Activated B cell treated with CpG ODN at 0.5 μM for 24 hours (primary cell): ENCODE measurements around the gene CPN2. TPM values are rescaled to one million over a fixed set of nuclear protein-coding genes. Genes with fewer than 3 reads are reported as not detected.

Experiments used
- ATAC-seq: fragments of 200-7000 bp; cut with Tn5 transposase; one replicate; pipeline ENCODE4 v1.10.0; 2021; ENCODE audit warnings: low read depth, mild to moderate bottlenecking, moderate library complexity
- CTCF ChIA-PET: fragments of 350-600 bp; sonication (Branson Sonifier 250); formaldehyde crosslinking; loops from one replicate; lab custom pipeline; 2021; ENCODE audit warnings: antibody characterized with exemption; lab: Charles Lee
- POLR2A ChIA-PET: fragments of 350-600 bp; sonication (Branson Sonifier 250); formaldehyde crosslinking; loops from one replicate; lab custom pipeline; 2021; ENCODE audit warnings: antibody characterized with exemption; lab: Charles Lee
- DNase-seq: peaks from one replicate; pipeline ENCODE4 v3.0.0; 2022
- H3K27ac Mint-ChIP-seq: one replicate; pipeline ENCODE4 v1.8.0; 2020; ENCODE audit warnings: mixed read lengths
- H3K27me3 Mint-ChIP-seq: one replicate; pipeline ENCODE4 v1.8.0; 2021; ENCODE audit warnings: mixed read lengths
- H3K36me3 Mint-ChIP-seq: one replicate; pipeline ENCODE4 v1.8.0; 2021; ENCODE audit warnings: low read depth, mixed read lengths
- H3K4me1 Mint-ChIP-seq: one replicate; pipeline ENCODE4 v1.8.0; 2021; ENCODE audit warnings: mixed read lengths
- H3K4me3 Mint-ChIP-seq: one replicate; pipeline ENCODE4 v1.8.0; 2020; ENCODE audit warnings: mild to moderate bottlenecking, mixed read lengths
- H3K9me3 Mint-ChIP-seq: one replicate; pipeline ENCODE4 v1.8.0; 2020; ENCODE audit warnings: mixed read lengths
- intact Hi-C: fragments of 100-400 bp; cut with micrococcal nuclease; formaldehyde crosslinking; loops from one replicate; pipeline ENCODE4 v1.15.1; 2024
- total RNA-seq: library from RNA; stranded (reverse); gene quantifications from 2 replicates; pipeline ENCODE4 v1.2.3, GENCODE V29; 2022
- TF ChIP-seq, protein P1 (sequence below): fragments of 200-600 bp; IDR thresholded peaks from one replicate; pipeline ENCODE4 v1.8.0; 2022; ENCODE audit warnings: antibody characterized with exemption, mild to moderate bottlenecking

Gene CPN2
- total RNA-seq, 1 donor from 2014 or later, result not detected

GRCh38 chr3:194386648-194387047, 35.5 kb upstream of the CPN2 start:
- peaks cover 9% of the 10 kb centered on the region for H3K9me3 Mint-ChIP-seq
- CTCF ChIA-PET, result no interaction called here
- no peak overlapping the region for H3K27ac Mint-ChIP-seq
- TF ChIP-seq, protein P1, sequence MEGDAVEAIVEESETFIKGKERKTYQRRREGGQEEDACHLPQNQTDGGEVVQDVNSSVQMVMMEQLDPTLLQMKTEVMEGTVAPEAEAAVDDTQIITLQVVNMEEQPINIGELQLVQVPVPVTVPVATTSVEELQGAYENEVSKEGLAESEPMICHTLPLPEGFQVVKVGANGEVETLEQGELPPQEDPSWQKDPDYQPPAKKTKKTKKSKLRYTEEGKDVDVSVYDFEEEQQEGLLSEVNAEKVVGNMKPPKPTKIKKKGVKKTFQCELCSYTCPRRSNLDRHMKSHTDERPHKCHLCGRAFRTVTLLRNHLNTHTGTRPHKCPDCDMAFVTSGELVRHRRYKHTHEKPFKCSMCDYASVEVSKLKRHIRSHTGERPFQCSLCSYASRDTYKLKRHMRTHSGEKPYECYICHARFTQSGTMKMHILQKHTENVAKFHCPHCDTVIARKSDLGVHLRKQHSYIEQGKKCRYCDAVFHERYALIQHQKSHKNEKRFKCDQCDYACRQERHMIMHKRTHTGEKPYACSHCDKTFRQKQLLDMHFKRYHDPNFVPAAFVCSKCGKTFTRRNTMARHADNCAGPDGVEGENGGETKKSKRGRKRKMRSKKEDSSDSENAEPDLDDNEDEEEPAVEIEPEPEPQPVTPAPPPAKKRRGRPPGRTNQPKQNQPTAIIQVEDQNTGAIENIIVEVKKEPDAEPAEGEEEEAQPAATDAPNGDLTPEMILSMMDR, result no peak
- DNase-seq, result no peak
- H3K4me3 Mint-ChIP-seq, result no peak overlapping the region
- H3K36me3 Mint-ChIP-seq, result no peaks in the 10 kb centered on the region
- H3K4me1 Mint-ChIP-seq, result no peaks in the 10 kb centered on the region
- intact Hi-C loops, result no loop called here
- peaks cover 16% of the 10 kb centered on the region for H3K27me3 Mint-ChIP-seq
- POLR2A ChIA-PET, result interaction anchor here (0.5 kb wide), 1 partner anchor 261 kb away, joined by 4 read pairs; no protein-coding TSS in a partner anchor
- no peak for ATAC-seq

- Mint-ChIP-seq H3K36me3 (no peaks in the 10 kb centered on the region), H3K27ac (no peak overlapping the region), H3K9me3 (peaks cover 6% of the 10 kb centered on the region), H3K4me3 (no peak overlapping the region), H3K4me1 (no peaks in the 10 kb centered on the region), H3K27me3 (peaks cover 13% of the 10 kb centered on the region)
- POLR2A ChIA-PET, result interaction anchor here (0.5 kb wide), 1 partner anchor 262 kb away, joined by 4 read pairs; no protein-coding TSS in a partner anchor
- no peak for ATAC-seq
- no peak for DNase-seq
- TF ChIP-seq, protein P1, result no peak
- intact Hi-C loops, result no loop called here
- CTCF ChIA-PET, result no interaction called here
Observed at GRCh38 chr3:194386066-194386465, 34.9 kb upstream of the CPN2 start.

GRCh38 chr3:194384569-194385001, 33.5 kb upstream of the CPN2 start:
- peaks cover 20% of the 10 kb centered on the region for H3K27me3 Mint-ChIP-seq
- POLR2A ChIA-PET, result no interaction called here
- DNase-seq (no peak), ATAC-seq (no peak)
- intact Hi-C loops, result no loop called here
- H3K36me3 Mint-ChIP-seq, result no peaks in the 10 kb centered on the region
- CTCF ChIA-PET, result no interaction called here
- TF ChIP-seq, protein P1, result no peak
- H3K27ac Mint-ChIP-seq, result no peak overlapping the region
- no peaks in the 10 kb centered on the region for H3K9me3 Mint-ChIP-seq
- no peaks in the 10 kb centered on the region for H3K4me1 Mint-ChIP-seq
- H3K4me3 Mint-ChIP-seq, result no peak overlapping the region

DNA sequence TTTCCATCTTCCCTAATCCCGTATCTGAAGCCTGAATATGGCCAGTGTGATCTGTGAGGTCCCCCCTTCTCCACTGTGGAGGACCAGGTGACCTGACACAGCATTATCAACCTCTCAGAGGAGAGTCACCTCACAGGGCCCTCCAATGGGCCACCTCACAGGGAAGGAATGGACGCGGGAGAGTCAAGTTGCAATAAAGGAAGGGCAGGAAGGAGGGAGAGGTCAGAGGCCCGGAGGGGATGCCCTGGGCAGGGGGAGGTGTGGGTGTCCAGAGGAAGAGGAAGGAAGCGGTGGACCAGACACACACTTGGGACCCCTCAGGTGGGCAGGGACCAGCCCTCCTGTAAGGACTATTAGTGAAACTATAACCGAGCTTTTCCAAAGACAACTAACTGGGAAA, 33.0 kb upstream of the CPN2 start:
- ChIA-PET CTCF (no interaction called here), POLR2A (no interaction called here)
- no peaks in the 10 kb centered on the region for H3K9me3 Mint-ChIP-seq
- H3K27ac Mint-ChIP-seq, result no peak overlapping the region
- no peak overlapping the region for H3K4me3 Mint-ChIP-seq
- DNase-seq (no peak), ATAC-seq (no peak)
- intact Hi-C loops, result no loop called here
- H3K27me3 Mint-ChIP-seq, result peaks cover 20% of the 10 kb centered on the region
- TF ChIP-seq, protein P1, result no peak
- H3K36me3 Mint-ChIP-seq, result no peaks in the 10 kb centered on the region
- no peaks in the 10 kb centered on the region for H3K4me1 Mint-ChIP-seq

- no peaks in the 10 kb centered on the region for H3K9me3 Mint-ChIP-seq
- POLR2A ChIA-PET, result no interaction called here
- ATAC-seq, result no peak
- TF ChIP-seq, protein P1, result no peak
- H3K27ac Mint-ChIP-seq, result no peak overlapping the region
- DNase-seq, result no peak
- no peaks in the 10 kb centered on the region for H3K36me3 Mint-ChIP-seq
- CTCF ChIA-PET, result no interaction called here
- intact Hi-C loops, result no loop called here
- H3K4me1 Mint-ChIP-seq, result no peaks in the 10 kb centered on the region
- H3K27me3 Mint-ChIP-seq, result peaks cover 24% of the 10 kb centered on the region
- H3K4me3 Mint-ChIP-seq, result no peak overlapping the region
Observed at GRCh38 chr3:194383276-194383940, 32.3 kb upstream of the CPN2 start.
